Fibroblast of pulmonary artery (primary cell): ENCODE measurements around the gene ARSG.

Source experiments
- DNase-seq: peaks from one replicate; pipeline ENCODE4 v3.0.0-alpha.2; 2010; ENCODE audit warnings: low read depth
- H3K4me3 ChIP-seq: replicated peaks from 2 replicates; pipeline ENCODE4 v1.5.1; 2011; ENCODE audit warnings: low read depth, mild to moderate bottlenecking, control low read depth, low read length, moderate library complexity
- TF ChIP-seq, protein P1 (sequence below): IDR thresholded peaks from 2 replicates; pipeline ENCODE4 v1.5.1; 2011; ENCODE audit warnings: mild to moderate bottlenecking, control low read depth, low read length, inconsistent platforms; ENCODE audit errors: missing control alignments

ARSG gene

DNA sequence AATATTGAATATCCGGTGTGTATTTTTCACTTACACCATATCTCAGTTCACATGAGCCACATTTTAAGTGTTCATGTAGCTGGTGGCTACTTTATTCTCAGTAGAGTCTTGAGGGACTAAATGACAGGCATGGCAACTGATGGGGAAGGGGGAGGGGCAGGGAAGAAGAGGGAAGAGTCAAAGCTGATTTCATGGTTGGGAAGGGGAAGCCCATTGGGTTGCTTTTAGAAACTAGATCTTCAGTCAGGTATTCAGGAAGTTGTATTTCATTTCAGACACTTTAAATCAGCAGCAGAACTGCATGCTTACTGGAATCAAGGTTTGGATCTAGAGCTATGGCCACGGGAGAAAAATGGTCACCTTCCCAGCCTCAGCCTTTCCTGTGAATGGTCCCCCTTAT lies 168.9 kb downstream of the ARSG start:
- H3K4me3 ChIP-seq = no peak overlapping the region
- no peak for DNase-seq
- TF ChIP-seq, protein P1, sequence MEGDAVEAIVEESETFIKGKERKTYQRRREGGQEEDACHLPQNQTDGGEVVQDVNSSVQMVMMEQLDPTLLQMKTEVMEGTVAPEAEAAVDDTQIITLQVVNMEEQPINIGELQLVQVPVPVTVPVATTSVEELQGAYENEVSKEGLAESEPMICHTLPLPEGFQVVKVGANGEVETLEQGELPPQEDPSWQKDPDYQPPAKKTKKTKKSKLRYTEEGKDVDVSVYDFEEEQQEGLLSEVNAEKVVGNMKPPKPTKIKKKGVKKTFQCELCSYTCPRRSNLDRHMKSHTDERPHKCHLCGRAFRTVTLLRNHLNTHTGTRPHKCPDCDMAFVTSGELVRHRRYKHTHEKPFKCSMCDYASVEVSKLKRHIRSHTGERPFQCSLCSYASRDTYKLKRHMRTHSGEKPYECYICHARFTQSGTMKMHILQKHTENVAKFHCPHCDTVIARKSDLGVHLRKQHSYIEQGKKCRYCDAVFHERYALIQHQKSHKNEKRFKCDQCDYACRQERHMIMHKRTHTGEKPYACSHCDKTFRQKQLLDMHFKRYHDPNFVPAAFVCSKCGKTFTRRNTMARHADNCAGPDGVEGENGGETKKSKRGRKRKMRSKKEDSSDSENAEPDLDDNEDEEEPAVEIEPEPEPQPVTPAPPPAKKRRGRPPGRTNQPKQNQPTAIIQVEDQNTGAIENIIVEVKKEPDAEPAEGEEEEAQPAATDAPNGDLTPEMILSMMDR = no peak

DNA sequence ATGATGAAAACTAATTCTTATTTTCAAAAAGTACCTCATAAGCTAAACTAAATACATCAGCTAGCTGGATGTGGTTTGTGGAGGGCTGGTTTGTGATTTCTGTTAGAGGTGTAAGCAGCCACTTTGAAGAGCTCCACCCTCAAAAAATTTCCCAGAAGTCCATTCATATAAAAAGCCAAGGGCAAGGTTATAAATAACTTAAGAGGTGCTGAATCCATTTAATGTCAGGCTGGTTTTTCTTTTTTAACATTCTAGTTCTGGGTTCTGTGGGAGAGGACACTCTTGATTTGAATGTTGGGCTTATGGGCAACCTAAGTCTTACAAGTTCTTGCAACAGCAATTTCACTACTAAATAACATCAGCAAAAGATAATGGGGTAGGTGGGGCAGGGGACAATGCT lies 169.4 kb downstream of the ARSG start:
- TF ChIP-seq, protein P1 = no peak
- DNase-seq = no peak
- no peak overlapping the region for H3K4me3 ChIP-seq

DNA sequence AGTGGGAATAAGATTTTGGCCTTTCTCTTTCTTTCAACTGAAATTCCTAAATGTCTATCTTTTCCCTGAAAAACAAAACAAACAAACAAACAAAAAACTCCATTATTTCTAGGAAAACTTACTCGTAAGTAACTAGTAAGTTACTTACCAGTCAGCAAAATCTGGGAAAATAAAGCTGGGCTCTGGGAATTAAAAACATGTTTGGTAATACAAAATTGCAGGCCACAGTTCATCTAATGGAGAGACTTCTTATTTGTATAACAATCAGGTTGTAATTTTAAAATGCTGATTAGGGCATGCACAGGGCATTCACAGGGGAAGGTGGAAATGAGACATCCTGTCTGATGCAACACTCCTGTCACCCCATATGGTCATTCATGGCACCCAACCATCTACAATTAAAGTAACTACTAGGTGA lies 169.8 kb downstream of the ARSG start:
- no peak overlapping the region for H3K4me3 ChIP-seq
- no peak for DNase-seq
- TF ChIP-seq, protein P1 = no peak

DNA sequence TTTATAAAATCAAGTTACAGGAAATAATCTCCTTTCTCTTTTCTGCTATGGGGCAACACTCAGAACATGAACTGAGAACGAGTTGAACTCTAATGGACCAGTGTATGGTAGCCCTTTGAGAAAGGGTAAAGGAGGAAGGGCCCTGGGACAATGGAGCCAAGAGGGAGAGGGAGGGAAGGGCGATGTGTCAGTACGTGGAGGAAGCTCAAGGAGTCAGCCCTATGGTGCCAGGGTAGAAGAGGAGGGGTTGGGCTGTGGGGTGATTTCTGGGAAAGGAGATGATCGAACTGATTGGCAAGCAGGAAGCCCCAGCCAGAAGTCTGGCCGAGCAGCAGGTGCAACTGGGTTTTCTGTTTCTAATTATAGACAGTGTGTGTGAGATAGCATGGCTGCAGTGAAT lies 170.3 kb downstream of the ARSG start:
- no peak for DNase-seq
- TF ChIP-seq, protein P1 = no peak
- H3K4me3 ChIP-seq = no peak overlapping the region

DNA sequence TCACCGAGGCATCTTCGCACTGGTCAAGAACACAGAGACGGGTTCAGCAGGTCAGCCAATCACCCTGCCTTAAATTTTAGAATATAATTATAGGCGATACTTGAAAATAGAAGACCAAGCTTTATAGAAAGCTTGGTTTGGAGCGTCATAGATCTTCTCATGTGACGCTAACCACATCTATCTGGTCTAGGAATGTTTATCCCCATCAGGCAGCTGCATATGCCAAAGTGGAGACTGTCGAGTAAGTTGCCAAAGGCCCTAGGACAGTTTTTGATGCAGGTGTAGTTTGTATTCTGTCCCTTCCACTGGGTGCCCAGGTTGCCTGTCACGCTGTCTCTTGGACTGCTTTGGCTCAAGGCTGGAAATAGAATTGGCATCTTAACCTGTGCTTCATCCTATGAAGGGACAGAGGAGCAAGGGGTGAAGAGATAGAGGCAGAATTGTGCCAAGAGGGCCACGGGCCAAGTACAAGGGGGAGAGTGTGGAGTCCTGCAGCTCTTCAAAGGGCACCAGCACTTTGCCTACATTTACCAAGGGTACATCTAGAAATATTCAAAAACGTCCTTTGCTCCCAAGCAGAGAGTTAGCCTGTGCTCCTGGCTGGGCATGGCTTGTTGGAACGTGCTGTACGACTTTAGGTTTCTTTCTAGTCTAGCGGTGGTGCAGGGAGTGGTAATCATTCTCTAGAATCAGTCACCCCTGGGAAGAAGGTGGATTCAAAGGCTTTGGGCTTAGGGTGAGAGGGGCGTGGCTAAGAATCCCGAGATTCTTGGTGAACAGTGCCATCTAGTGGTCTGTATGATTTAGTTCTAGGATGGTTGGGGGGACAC lies 171.3 kb downstream of the ARSG start:
- no peak overlapping the region for H3K4me3 ChIP-seq
- peak; percentile 88 for DNase-seq
- TF ChIP-seq, protein P1 = peak; percentile 64

GRCh38 chr17:68463211-68464019 lies 172.1 kb downstream of the ARSG start:
- TF ChIP-seq, protein P1 = no peak
- no peak for DNase-seq
- no peak overlapping the region for H3K4me3 ChIP-seq
